GM21576 (cell line): ENCODE data around the gene SERPINI2.
A peak's percentile ranks its signal among the peaks of the same experiment; 100 is the strongest.

Source experiments
- ATAC-seq: cut with Tn5 transposase; IDR thresholded peaks from one replicate; pipeline ENCODE4 v1.9.1; 2021; ENCODE audit warnings: mild to moderate bottlenecking, moderate library complexity; ENCODE audit not compliant: unreplicated experiment

SERPINI2 gene

GRCh38 chr3:167473863-167474262 is at the start of gene SERPINI2:
SERPINI2 (minus strand) TSS chr3:167474042; CDS start chr3:167471834, 2,208 bp downstream.
- ATAC-seq, result no peak

- no peak for ATAC-seq
These were observed 47.1 kb upstream of the SERPINI2 start for GRCh38 chr3:167521006-167521355.

- no peak for ATAC-seq
These were observed 46.6 kb upstream of the SERPINI2 start for GRCh38 chr3:167520266-167521005.

- ATAC-seq, result no peak
These were observed 34.1 kb upstream of the SERPINI2 start for GRCh38 chr3:167507954-167508353.

GRCh38 chr3:167502401-167502800 is 28.6 kb upstream of the SERPINI2 start:
- no peak for ATAC-seq

GRCh38 chr3:167501941-167502340 is 28.1 kb upstream of the SERPINI2 start:
- ATAC-seq, result no peak

- ATAC-seq, result no peak
These were observed 24.1 kb upstream of the SERPINI2 start for GRCh38 chr3:167497903-167498302.

- ATAC-seq, result peak; percentile 54
These were observed 19.4 kb upstream of the SERPINI2 start for GRCh38 chr3:167493244-167493643.

- ATAC-seq, result no peak
These were observed 17.8 kb upstream of the SERPINI2 start for GRCh38 chr3:167491621-167492020.

GRCh38 chr3:167489571-167489970 is 15.7 kb upstream of the SERPINI2 start:
- ATAC-seq, result no peak

- no peak for ATAC-seq
These were observed 13.7 kb upstream of the SERPINI2 start for GRCh38 chr3:167487556-167487955.

- ATAC-seq, result no peak
These were observed 10.7 kb upstream of the SERPINI2 start for GRCh38 chr3:167484551-167484950.

- ATAC-seq, result no peak
These were observed 10.1 kb upstream of the SERPINI2 start for GRCh38 chr3:167483708-167484475.

GRCh38 chr3:167481164-167481563 is 7.3 kb upstream of the SERPINI2 start:
- no peak for ATAC-seq

GRCh38 chr3:167480748-167481147 is 6.9 kb upstream of the SERPINI2 start:
- ATAC-seq, result no peak

- ATAC-seq, result no peak
These were observed 4.5 kb downstream of the SERPINI2 start for GRCh38 chr3:167469381-167469780.

- ATAC-seq, result no peak
These were observed 5.8 kb downstream of the SERPINI2 start for GRCh38 chr3:167467848-167468611.

GRCh38 chr3:167466966-167467365 is 6.9 kb downstream of the SERPINI2 start:
- no peak for ATAC-seq

GRCh38 chr3:167456157-167456799 is 17.6 kb downstream of the SERPINI2 start:
- ATAC-seq, result no peak

GRCh38 chr3:167453815-167454214 is 20.0 kb downstream of the SERPINI2 start:
- no peak for ATAC-seq

- ATAC-seq, result no peak
These were observed 22.6 kb downstream of the SERPINI2 start for GRCh38 chr3:167451282-167451681.
